Heart left ventricle (tissue), 13 donors: ENCODE results near the gene APOLD1.
A peak's percentile ranks its signal among the peaks of the same experiment; 100 is the strongest.

Source experiments
- CTCF ChIP-seq, 12 donors: fragments of 200-600 bp; sonication (generic) in 4 of 12; IDR thresholded peaks; one replicate each; pipeline versions ENCODE4 v1.5.0 to v1.8.0; 2018 to 2022; ENCODE audit warnings: antibody characterized with exemption in 12 of 12, mild to moderate bottlenecking in 5 of 12
- POLR2A ChIP-seq, 2 donors: fragments of 450-650 bp; IDR thresholded peaks; one replicate each; pipeline ENCODE4 v1.6.1; 2017; ENCODE audit warnings: antibody characterized with exemption in 2 of 2, mild to moderate bottlenecking in 2 of 2, moderate library complexity in 2 of 2
- donor health status: ischemic (EF 13 %, LVEDD 7.1; RV severe dilation, severe dysfunction).
- donor health status: DM: no; HTN: yes; CAD: no.
- donor health status: DM: no; HTN: no; CAD: no.
- donor health status: ischemic (EF 25% LVEDD 6.9; RV normal size, moderate dysfunction).
- donor health status: ischemic (EF 25% LVEDD 5.7; RV mildly dilated, moderate dysfunction).
- donor health status: ischemic (EF 35%, LVEDD 5.7; RV mildly dilated, moderate dysfunction).
- donor health status: nonischemic (EF 11% LVEDD 7.7; RV severe dilation, severe dysfunction).
- donor health status: DM: yes; HTN: yes; CAD: no.
- donor health status: PGD.
- donor health status: ischemic (EF 29% LVEDD 5.4; RV normal size, mild dysfunction).
- donor health status: nonischemic (EF 23%, LVEDD 6.1; RV moderate dilation, normal function).

GRCh38 chr12:12813120-12814101, 28.0 kb downstream of the APOLD1 start, which contains the start of gene DDX47:
- TF ChIP-seq CTCF (IDR thresholded peaks at IDR 0.05) (peak; percentile 90 to 99 (median 96)), POLR2A (IDR thresholded peaks at IDR 0.05) (peak in 1 of 2 donors; percentile 45)
